Ectodermal cell (in vitro differentiated cells): ENCODE data around the gene MAD1L1.

Source experiments
- H3K27ac ChIP-seq: 2 replicates; pipeline ENCODE4 v1.7.0; 2013; ENCODE audit warnings: mild to moderate bottlenecking, low read depth, low read length; ENCODE audit not compliant: insufficient read depth, poor library complexity, severe bottlenecking
- H3K27me3 ChIP-seq: 2 replicates; pipeline ENCODE4 v1.7.0; 2013; ENCODE audit warnings: mild to moderate bottlenecking, low read length; ENCODE audit not compliant: insufficient read depth, control insufficient read depth, poor library complexity, severe bottlenecking
- H3K36me3 ChIP-seq: one replicate; pipeline ENCODE4 v1.7.0; 2013; ENCODE audit warnings: low read length; ENCODE audit not compliant: control insufficient read depth, insufficient read depth
- H3K4me1 ChIP-seq: one replicate; pipeline ENCODE4 v1.7.0; 2013; ENCODE audit warnings: low read length; ENCODE audit not compliant: control insufficient read depth, insufficient read depth
- H3K4me3 ChIP-seq: 2 replicates; pipeline ENCODE4 v1.7.0; 2013; ENCODE audit warnings: low read depth, low read length, control low read depth; ENCODE audit not compliant: insufficient read depth
- H3K9me3 ChIP-seq: 2 replicates; pipeline ENCODE4 v1.7.0; 2013; ENCODE audit warnings: mild to moderate bottlenecking, low read length, moderate library complexity; ENCODE audit not compliant: control insufficient read depth
- WGBS, 2 experiments: methylation state at CpG; one replicate each; pipeline ENCODE4 v1.1.7; 2013; ENCODE audit warnings: missing lambda C conversion rate in 2 of 2; 5-methylcytosine and 5-hydroxymethylcytosine counted together

Gene MAD1L1

GRCh38 chr7:2081526-2082135 lies 151.1 kb downstream of the MAD1L1 start:
- H3K36me3 ChIP-seq = no peaks in the 10 kb centered on the region
- WGBS, 2 experiments = 86 to 88% methylated on average over 24 of the region's 24 CpGs
- H3K27ac ChIP-seq = no peak overlapping the region
- H3K27me3 ChIP-seq = no peaks in the 10 kb centered on the region
- H3K9me3 ChIP-seq = no peaks in the 10 kb centered on the region
- peaks cover 15% of the 10 kb centered on the region for H3K4me1 ChIP-seq
- H3K4me3 ChIP-seq = no peak overlapping the region

- H3K27ac ChIP-seq = no peak overlapping the region
- H3K9me3 ChIP-seq = no peaks in the 10 kb centered on the region
- H3K4me3 ChIP-seq = no peak overlapping the region
- peaks cover 15% of the 10 kb centered on the region for H3K4me1 ChIP-seq
- H3K27me3 ChIP-seq = no peaks in the 10 kb centered on the region
- 88 to 89% methylated on average over 14 of the region's 14 CpGs for WGBS, 2 experiments
- H3K36me3 ChIP-seq = no peaks in the 10 kb centered on the region
Observed at GRCh38 chr7:2080477-2080876, 152.3 kb downstream of the MAD1L1 start.

- H3K4me1 ChIP-seq = peaks cover 15% of the 10 kb centered on the region
- H3K36me3 ChIP-seq = no peaks in the 10 kb centered on the region
- no peaks in the 10 kb centered on the region for H3K9me3 ChIP-seq
- whole genome bisulfite sequencing, 2 experiments = 72 to 76% methylated on average over 6 of the region's 6 CpGs
- no peak overlapping the region for H3K4me3 ChIP-seq
- no peaks in the 10 kb centered on the region for H3K27me3 ChIP-seq
- H3K27ac ChIP-seq = peak overlapping the region; percentile 53
Observed at GRCh38 chr7:2080060-2080387, 152.7 kb downstream of the MAD1L1 start.

GRCh38 chr7:2079332-2080059 lies 153.2 kb downstream of the MAD1L1 start:
- H3K27ac ChIP-seq = no peak overlapping the region
- H3K4me1 ChIP-seq = peaks cover 15% of the 10 kb centered on the region
- 61 to 62% methylated on average over 22 of the region's 22 CpGs for WGBS, 2 experiments
- no peaks in the 10 kb centered on the region for H3K9me3 ChIP-seq
- H3K27me3 ChIP-seq = no peaks in the 10 kb centered on the region
- H3K4me3 ChIP-seq = no peak overlapping the region
- no peaks in the 10 kb centered on the region for H3K36me3 ChIP-seq

GRCh38 chr7:2078899-2079298 lies 153.8 kb downstream of the MAD1L1 start:
- no peaks in the 10 kb centered on the region for H3K36me3 ChIP-seq
- no peak overlapping the region for H3K4me3 ChIP-seq
- H3K27me3 ChIP-seq = no peaks in the 10 kb centered on the region
- 95% methylated on average over 15 of the region's 15 CpGs for WGBS, 2 experiments
- H3K4me1 ChIP-seq = peaks cover 15% of the 10 kb centered on the region
- H3K9me3 ChIP-seq = no peaks in the 10 kb centered on the region
- no peak overlapping the region for H3K27ac ChIP-seq

GRCh38 chr7:2076649-2077064 lies 156.1 kb downstream of the MAD1L1 start:
- Histone ChIP-seq H3K36me3 (no peaks in the 10 kb centered on the region), H3K4me3 (no peak overlapping the region), H3K4me1 (peaks cover 15% of the 10 kb centered on the region), H3K9me3 (no peaks in the 10 kb centered on the region), H3K27ac (no peak overlapping the region), H3K27me3 (no peaks in the 10 kb centered on the region)
- WGBS, 2 experiments = 97% methylated on average over 27 of the region's 27 CpGs

- 95% methylated on average over 17 of the region's 17 CpGs for WGBS, 2 experiments
- no peaks in the 10 kb centered on the region for H3K36me3 ChIP-seq
- no peaks in the 10 kb centered on the region for H3K9me3 ChIP-seq
- H3K27ac ChIP-seq = no peak overlapping the region
- no peaks in the 10 kb centered on the region for H3K27me3 ChIP-seq
- peaks cover 15% of the 10 kb centered on the region for H3K4me1 ChIP-seq
- no peak overlapping the region for H3K4me3 ChIP-seq
Observed at GRCh38 chr7:2075811-2076210, 156.9 kb downstream of the MAD1L1 start.

- Histone ChIP-seq H3K27ac (no peak overlapping the region), H3K4me1 (peaks cover 18% of the 10 kb centered on the region), H3K36me3 (no peaks in the 10 kb centered on the region), H3K9me3 (no peaks in the 10 kb centered on the region), H3K27me3 (no peaks in the 10 kb centered on the region), H3K4me3 (no peak overlapping the region)
- 95 to 96% methylated on average over 17 of the region's 17 CpGs for WGBS, 2 experiments
Observed at GRCh38 chr7:2074691-2075090, 158.1 kb downstream of the MAD1L1 start.

- Histone ChIP-seq H3K4me1 (peaks cover 17% of the 10 kb centered on the region), H3K9me3 (no peaks in the 10 kb centered on the region), H3K4me3 (no peak overlapping the region), H3K27me3 (no peaks in the 10 kb centered on the region), H3K36me3 (peaks cover 3% of the 10 kb centered on the region), H3K27ac (no peak overlapping the region)
- WGBS, 2 experiments = 89 to 93% methylated on average over 13 of the region's 13 CpGs
Observed at GRCh38 chr7:2072798-2073197, 159.9 kb downstream of the MAD1L1 start.

GRCh38 chr7:2072042-2072441 lies 160.7 kb downstream of the MAD1L1 start:
- peaks cover 17% of the 10 kb centered on the region for H3K4me1 ChIP-seq
- H3K9me3 ChIP-seq = no peaks in the 10 kb centered on the region
- H3K27ac ChIP-seq = no peak overlapping the region
- H3K36me3 ChIP-seq = peaks cover 3% of the 10 kb centered on the region
- no peak overlapping the region for H3K4me3 ChIP-seq
- WGBS, 2 experiments = 89 to 90% methylated on average over 12 of the region's 12 CpGs
- no peaks in the 10 kb centered on the region for H3K27me3 ChIP-seq
